ENCODE measurements around the gene SOX4. TPM values are rescaled to one million over a fixed set of nuclear protein-coding genes. Genes with fewer than 3 reads are reported as not detected.

The SOX4 gene
- total RNA-seq, 1 experiment from 2014 or later, result 77.3 TPM

DNA sequence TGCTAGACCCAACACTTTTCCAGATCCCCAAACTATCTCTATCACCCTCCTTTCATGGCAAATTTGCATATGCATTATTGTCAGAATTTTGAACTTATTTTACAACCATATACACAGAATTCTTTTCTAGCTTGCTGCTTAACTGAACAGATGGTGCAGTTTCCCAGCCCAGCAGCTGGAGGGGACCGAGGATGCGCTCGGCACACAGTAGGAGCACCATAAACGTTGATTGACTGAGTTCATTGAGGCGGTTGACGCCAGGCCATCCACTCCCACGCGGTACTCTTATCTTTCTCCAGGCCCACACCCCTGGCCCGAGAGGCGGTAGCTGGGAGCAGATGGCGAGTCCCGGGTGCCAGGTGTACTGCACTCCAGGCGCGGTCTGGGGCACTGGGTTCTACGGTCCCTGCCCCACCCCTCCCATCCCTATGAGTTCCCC, 6.8 kb upstream of the SOX4 start:
- Histone ChIP-seq H3K4me1 (no peaks in the 10 kb centered on the region), H3K27me3 (replicated peaks; ENCODE audit: control insufficient read depth, insufficient read depth, low read length) (no peaks in the 10 kb centered on the region), H3K36me3 (ENCODE audit: control insufficient read depth, insufficient read depth, low read length) (no peaks in the 10 kb centered on the region), H3K9me3 (no peaks in the 10 kb centered on the region), H3K4me3 (ENCODE audit: low read depth, low read length) (peak overlapping the region; percentile 85)
- Mint-ChIP-seq H3K4me3 (ENCODE audit: unreplicated experiment) (peak overlapping the region; percentile 85), H3K36me3 (ENCODE audit: insufficient read depth, unreplicated experiment) (peaks cover 6% of the 10 kb centered on the region), H3K27me3 (ENCODE audit: insufficient read depth, unreplicated experiment) (no peaks in the 10 kb centered on the region), H3K9me3 (ENCODE audit: unreplicated experiment) (peaks cover 21% of the 10 kb centered on the region), H3K4me1 (ENCODE audit: low read depth, unreplicated experiment) (no peaks in the 10 kb centered on the region), H3K27ac (ENCODE audit: unreplicated experiment) (peak overlapping the region; percentile 63)
- BruUV-seq (replicated peaks), result no TSS peak
- DNase-seq, result peak in 1 of 2 experiments; percentile 47
- intact Hi-C loops (cut with micrococcal nuclease; ENCODE audit: unreplicated experiment), result loop anchor here (2.0 to 10.0 kb wide), 4 partner anchors 130 to 649 kb away; no protein-coding TSS in a partner anchor
- CTCF ChIA-PET, result no interaction called here
- POLR2A ChIA-PET, result interaction anchor here (0.6 to 1.0 kb wide), 2 partner anchors 118 to 387 kb away, joined by 3 read pairs; no protein-coding TSS in a partner anchor
- TF ChIP-seq, protein P1, sequence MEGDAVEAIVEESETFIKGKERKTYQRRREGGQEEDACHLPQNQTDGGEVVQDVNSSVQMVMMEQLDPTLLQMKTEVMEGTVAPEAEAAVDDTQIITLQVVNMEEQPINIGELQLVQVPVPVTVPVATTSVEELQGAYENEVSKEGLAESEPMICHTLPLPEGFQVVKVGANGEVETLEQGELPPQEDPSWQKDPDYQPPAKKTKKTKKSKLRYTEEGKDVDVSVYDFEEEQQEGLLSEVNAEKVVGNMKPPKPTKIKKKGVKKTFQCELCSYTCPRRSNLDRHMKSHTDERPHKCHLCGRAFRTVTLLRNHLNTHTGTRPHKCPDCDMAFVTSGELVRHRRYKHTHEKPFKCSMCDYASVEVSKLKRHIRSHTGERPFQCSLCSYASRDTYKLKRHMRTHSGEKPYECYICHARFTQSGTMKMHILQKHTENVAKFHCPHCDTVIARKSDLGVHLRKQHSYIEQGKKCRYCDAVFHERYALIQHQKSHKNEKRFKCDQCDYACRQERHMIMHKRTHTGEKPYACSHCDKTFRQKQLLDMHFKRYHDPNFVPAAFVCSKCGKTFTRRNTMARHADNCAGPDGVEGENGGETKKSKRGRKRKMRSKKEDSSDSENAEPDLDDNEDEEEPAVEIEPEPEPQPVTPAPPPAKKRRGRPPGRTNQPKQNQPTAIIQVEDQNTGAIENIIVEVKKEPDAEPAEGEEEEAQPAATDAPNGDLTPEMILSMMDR (IDR thresholded peaks at IDR 0.05; ENCODE audit: insufficient read depth in 1 of 2, low read depth in 1 of 2, low read length in 1 of 2, severe bottlenecking in 1 of 2, unreplicated experiment in 1 of 2), result no peak

DNA sequence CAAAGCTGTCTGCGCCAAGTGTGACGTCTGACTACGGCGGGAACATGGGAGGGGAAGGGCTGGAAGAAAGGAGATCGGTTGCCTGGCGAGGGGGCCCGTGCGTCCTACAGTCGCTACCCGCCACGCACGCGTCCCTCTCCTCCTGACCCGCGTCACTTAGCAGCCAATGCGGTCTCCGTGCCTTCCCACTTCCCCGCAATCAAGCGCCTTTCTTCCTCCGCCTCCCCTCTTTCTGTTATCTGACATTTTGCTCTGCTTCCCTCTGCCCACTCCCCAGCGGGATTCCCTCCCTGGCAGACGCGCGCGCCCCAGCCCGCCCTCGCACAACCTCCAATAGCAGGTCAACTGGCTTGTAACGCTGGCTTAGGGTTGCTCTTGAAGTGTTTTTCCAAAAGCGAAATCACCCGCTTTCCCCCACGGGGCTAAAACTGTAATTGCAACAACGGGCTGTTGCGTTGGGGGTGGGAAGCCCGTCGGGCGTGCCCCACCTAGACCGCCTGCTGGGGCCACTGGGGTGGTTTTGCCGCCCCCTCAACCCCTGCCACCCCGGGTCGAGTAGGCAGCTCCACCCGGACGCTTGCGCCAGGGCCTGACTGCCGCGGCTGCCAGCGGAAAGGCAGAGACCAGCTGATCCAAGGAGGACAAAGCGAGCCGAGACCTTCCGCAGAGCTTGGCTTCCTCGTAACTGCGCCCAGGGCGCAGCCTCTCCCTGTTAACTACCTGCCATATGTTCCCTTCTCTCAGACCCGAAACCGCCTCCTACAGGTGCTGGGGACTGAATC, 6.2 kb upstream of the SOX4 start:
- no TSS peak for BruUV-seq (replicated peaks)
- intact Hi-C loops (cut with micrococcal nuclease; ENCODE audit: unreplicated experiment), result loop anchor here (2.0 to 10.0 kb wide), 4 partner anchors 131 to 650 kb away; no protein-coding TSS in a partner anchor
- CTCF ChIA-PET, result interaction anchor here (0.5 to 2.5 kb wide), 5 partner anchors 194 to 1023 kb away, joined by 3 to 15 read pairs (median 5); no protein-coding TSS in a partner anchor
- Mint-ChIP-seq H3K27ac (ENCODE audit: unreplicated experiment) (peak overlapping the region; percentile 63), H3K9me3 (ENCODE audit: unreplicated experiment) (peaks cover 16% of the 10 kb centered on the region), H3K36me3 (ENCODE audit: insufficient read depth, unreplicated experiment) (peaks cover 6% of the 10 kb centered on the region), H3K4me1 (ENCODE audit: low read depth, unreplicated experiment) (no peaks in the 10 kb centered on the region), H3K27me3 (ENCODE audit: insufficient read depth, unreplicated experiment) (no peaks in the 10 kb centered on the region), H3K4me3 (ENCODE audit: unreplicated experiment) (peak overlapping the region; percentile 85)
- Histone ChIP-seq H3K36me3 (ENCODE audit: control insufficient read depth, insufficient read depth, low read length) (no peaks in the 10 kb centered on the region), H3K27me3 (replicated peaks; ENCODE audit: control insufficient read depth, insufficient read depth, low read length) (no peaks in the 10 kb centered on the region), H3K4me1 (no peaks in the 10 kb centered on the region), H3K4me3 (ENCODE audit: low read depth, low read length) (peak overlapping the region; percentile 85), H3K9me3 (no peaks in the 10 kb centered on the region)
- DNase-seq, result peak; percentile 62 to 63
- TF ChIP-seq, protein P1 (IDR thresholded peaks at IDR 0.05; ENCODE audit: insufficient read depth in 1 of 2, low read depth in 1 of 2, low read length in 1 of 2, severe bottlenecking in 1 of 2, unreplicated experiment in 1 of 2), result peak; percentile 4 to 13
- POLR2A ChIA-PET, result interaction anchor here (0.6 to 1.1 kb wide), 3 partner anchors 9 to 388 kb away, joined by 3 to 6 read pairs (median 3); no protein-coding TSS in a partner anchor

DNA sequence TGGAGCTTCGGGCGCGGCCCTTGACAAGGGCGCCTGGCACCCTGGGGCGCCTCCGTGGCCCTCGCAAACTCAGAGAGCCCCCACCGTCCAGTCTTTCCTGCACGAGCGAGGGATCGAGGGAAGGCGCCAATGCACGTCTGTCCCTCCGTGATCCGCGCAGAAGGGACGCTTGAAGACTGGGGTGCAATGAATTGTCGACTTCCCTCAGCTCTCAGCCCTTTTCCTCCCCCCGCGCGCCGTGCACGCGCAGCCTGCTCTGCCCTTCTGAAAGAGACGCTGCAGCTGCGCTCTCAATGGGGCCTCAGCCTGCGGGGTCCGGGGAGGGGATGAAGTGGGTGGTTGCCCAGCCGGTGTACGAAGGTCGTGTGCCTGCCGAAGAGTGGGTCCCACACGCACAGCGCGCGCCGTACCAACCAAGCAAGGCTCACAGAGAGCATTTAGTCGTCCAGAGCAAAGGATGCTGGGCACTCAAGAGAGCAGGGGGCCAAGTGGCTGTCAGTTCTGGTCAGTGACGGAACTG, 5.5 kb upstream of the SOX4 start:
- DNase-seq, result peak in 1 of 2 experiments; percentile 66
- ChIA-PET CTCF (interaction anchor here (0.6 to 2.5 kb wide), 13 partner anchors 62 to 1025 kb away, joined by 3 to 15 read pairs (median 4); no protein-coding TSS in a partner anchor), POLR2A (interaction anchor here (0.6 to 1.1 kb wide), 3 partner anchors 9 to 1026 kb away, joined by 4 to 8 read pairs (median 6); no protein-coding TSS in a partner anchor)
- Mint-ChIP-seq H3K4me3 (ENCODE audit: unreplicated experiment) (peak overlapping the region; percentile 85), H3K9me3 (ENCODE audit: unreplicated experiment) (peaks cover 10% of the 10 kb centered on the region), H3K36me3 (ENCODE audit: insufficient read depth, unreplicated experiment) (peaks cover 6% of the 10 kb centered on the region), H3K27me3 (ENCODE audit: insufficient read depth, unreplicated experiment) (no peaks in the 10 kb centered on the region), H3K27ac (ENCODE audit: unreplicated experiment) (peak overlapping the region; percentile 63), H3K4me1 (ENCODE audit: low read depth, unreplicated experiment) (no peaks in the 10 kb centered on the region)
- Histone ChIP-seq H3K36me3 (ENCODE audit: control insufficient read depth, insufficient read depth, low read length) (no peaks in the 10 kb centered on the region), H3K4me3 (ENCODE audit: low read depth, low read length) (peak overlapping the region; percentile 85), H3K9me3 (no peaks in the 10 kb centered on the region), H3K27me3 (replicated peaks; ENCODE audit: control insufficient read depth, insufficient read depth, low read length) (no peaks in the 10 kb centered on the region), H3K4me1 (no peaks in the 10 kb centered on the region)
- TF ChIP-seq, protein P1 (IDR thresholded peaks at IDR 0.05; ENCODE audit: insufficient read depth in 1 of 2, low read depth in 1 of 2, low read length in 1 of 2, severe bottlenecking in 1 of 2, unreplicated experiment in 1 of 2), result no peak
- intact Hi-C loops (cut with micrococcal nuclease; ENCODE audit: unreplicated experiment), result loop anchor here (2.0 to 10.0 kb wide), 4 partner anchors 131 to 651 kb away; no protein-coding TSS in a partner anchor
- BruUV-seq (replicated peaks), result no TSS peak

Measured in Caco-2 (cell line).